DMS153 treated with DMSO at 0.1 percent for 48 hours (cell line): ENCODE measurements around the gene SFXN5.
A peak's percentile ranks its signal among the peaks of the same experiment; 100 is the strongest.
"Not testable (repeated sequence)": the region's sequence is repeated elsewhere in the genome, so short reads cannot be mapped to it uniquely, and the experiment has no call there.

Experiments used
- DNase-seq: peaks from one replicate; lab custom pipeline; 2025; ENCODE audit not compliant: unreplicated experiment; lab: John Stamatoyannopoulos, UW

Gene SFXN5

DNA sequence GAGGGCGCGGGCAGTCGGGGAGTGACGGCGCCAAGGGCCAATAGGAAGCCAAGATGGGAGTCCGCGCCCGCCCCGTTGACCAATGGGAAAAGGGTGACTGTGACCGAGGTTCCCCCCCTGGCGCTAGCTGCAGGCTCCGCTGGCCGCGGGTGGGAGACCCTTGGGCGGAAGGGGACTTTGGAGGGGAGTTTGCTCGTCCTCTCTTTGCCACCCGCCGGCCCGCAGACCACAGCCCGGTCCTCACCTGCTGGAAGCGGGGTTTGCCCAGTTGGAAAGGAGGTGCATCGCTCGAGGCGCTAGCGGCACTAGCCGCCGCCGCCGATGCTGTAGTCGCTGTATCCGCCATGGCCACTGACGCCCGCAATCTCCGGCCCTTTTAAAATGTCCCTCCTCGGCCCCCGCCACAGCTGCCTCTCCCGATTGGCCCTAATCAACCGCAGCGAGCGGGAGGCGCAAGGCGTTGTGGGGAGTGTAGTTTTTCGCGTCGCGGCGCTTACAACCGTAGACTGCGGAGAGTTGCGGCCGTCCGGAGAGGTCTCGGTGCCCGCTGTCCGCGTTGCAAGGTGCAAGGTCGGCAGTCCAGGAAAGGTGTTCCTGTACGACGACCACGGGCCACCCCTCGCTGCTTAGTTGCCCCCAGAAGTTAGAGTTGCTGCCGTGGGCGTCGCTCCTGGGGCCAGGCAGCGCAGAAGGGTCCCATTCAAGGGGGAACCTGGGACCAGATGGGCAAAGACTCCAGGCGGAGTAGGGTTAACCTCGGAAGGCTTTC, at the start of gene SFXN5:
Gene SFXN5, minus strand, starts transcription at position 353 of the 769 bp plus-strand sequence. Its CDS starts 7 bp downstream, at position 346.
- DNase-seq = peak; percentile 94

DNA sequence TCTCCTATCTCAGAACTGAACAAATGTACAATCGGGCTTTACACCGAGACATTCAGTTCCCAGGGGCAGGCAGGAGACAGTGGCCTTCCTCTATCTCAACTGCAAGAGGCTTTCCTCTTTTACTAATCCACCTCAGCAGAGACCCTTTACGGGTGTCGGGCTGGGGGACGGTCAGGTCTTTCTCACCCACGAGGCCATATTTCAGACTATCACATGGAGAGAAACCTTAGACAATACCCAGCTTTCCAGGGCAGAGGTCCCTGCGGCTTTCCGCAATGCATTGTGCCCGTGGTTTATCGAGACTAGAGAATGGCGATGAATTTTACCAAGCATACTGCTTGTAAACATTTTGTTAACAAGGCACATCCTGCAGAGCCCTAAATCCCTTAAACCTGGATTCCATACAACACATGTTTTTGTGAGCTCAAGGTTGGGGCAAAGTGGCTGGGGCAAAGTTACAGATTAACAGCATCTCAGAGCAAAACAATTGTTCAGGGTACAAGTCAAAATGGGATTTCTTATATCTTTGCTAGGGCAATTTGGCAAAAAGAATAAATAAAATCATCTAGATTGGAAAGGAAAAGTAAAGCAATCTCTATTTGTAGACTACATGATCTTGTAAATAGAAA, 48.2 kb upstream of the SFXN5 start:
- DNase-seq = not testable (repeated sequence)

DNA sequence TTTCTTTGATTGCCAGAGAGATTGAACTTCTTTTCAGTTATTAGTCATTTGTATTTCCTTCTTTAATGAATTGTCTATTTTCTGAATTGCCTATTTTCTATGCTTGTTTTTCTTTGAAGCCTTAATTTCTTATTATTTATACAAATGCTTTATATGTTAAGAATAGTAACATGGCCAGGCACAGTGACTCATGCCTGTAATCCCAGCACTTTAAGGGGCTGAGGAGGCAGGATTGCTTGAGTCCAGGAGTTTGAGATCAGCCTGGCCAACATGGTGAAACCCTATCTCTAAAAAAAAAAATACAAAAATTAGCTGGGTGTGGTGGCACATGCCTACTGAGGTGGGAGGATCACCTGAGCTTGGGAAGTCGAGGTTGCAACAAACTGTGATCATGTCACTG, 45.9 kb upstream of the SFXN5 start:
- no peak for DNase-seq

- no peak for DNase-seq
These were observed 44.9 kb upstream of the SFXN5 start for GRCh38 chr2:73116182-73116960.

DNA sequence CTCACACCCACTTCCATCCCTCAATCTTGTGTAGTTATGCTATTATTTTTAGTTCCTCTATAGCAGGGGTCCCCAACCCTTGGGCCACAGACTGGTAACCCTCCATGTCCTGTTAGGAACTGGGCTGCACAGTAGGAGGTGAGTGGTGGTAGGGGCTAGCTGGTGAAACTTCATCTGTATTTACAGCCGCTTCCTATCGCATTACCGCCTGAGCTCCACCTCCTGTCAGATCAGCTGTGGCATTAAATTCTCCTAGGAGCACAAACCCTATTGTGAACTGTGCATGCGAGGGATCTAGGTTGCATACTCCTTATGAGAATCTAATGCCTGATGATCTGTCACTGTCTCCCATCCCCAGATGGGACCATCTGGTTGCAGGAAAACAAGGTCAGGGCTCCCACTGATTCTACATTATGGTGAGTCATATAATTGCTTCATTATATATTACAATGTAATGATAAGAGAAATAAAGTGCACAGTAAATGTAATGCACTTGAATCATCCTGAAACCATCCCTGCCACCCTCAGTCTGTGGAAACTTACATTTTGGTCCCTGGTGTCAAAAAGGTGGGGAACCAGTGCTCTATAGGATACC, 42.9 kb upstream of the SFXN5 start:
- no peak for DNase-seq

GRCh38 chr2:73112913-73113854, 41.7 kb upstream of the SFXN5 start, which contains the start of gene RAB11FIP5:
RAB11FIP5 (minus strand) TSS chr2:73112948; CDS start chr2:73112777, 171 bp downstream.
- peak; percentile 28 for DNase-seq

DNA sequence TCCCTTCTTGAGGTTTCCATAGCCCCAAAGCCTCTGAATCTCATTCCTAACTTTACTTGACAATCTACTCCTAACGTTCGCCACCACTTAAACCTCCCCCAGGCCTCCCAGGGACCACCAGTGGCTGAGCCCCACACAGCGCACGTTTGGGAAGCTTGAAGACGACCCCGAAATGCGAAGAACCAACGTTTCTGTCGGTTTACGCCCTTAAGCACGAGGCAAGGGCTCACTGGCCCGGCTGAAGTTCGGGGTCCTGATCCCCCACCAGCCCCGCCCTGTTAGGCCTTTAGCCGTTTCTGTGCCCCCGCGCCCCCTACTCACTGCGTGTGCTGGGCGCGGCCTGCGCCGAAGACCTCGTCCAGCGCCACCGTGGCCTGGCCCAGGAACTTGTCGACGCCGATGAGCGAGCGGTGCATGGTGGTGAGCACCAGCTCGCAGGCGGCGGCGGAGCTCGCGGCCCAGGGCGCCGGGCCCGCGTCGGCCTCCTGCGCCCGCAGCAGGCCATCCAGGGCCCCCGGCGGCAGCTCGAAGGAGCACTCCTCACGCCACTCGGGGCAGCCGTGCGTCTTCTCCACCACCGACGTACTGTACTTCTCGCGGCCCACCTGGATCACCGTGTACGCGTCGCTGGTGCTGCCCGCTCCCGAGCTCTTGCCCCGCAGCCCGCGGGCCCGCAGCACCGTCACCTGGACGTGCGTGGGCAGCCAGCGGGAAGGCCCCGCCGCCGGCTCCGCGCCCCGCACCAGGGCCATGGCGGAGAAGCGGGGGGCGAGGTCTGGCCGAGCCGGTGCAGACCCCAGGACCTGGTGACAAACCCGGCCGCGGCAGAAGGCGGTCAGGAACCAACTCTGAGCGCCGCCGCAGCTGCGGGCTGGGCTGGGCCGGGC, 40.8 kb upstream of the SFXN5 start:
- peak; percentile 19 for DNase-seq

- no peak for DNase-seq
These were observed 39.8 kb upstream of the SFXN5 start for GRCh38 chr2:73111073-73112025.

DNA sequence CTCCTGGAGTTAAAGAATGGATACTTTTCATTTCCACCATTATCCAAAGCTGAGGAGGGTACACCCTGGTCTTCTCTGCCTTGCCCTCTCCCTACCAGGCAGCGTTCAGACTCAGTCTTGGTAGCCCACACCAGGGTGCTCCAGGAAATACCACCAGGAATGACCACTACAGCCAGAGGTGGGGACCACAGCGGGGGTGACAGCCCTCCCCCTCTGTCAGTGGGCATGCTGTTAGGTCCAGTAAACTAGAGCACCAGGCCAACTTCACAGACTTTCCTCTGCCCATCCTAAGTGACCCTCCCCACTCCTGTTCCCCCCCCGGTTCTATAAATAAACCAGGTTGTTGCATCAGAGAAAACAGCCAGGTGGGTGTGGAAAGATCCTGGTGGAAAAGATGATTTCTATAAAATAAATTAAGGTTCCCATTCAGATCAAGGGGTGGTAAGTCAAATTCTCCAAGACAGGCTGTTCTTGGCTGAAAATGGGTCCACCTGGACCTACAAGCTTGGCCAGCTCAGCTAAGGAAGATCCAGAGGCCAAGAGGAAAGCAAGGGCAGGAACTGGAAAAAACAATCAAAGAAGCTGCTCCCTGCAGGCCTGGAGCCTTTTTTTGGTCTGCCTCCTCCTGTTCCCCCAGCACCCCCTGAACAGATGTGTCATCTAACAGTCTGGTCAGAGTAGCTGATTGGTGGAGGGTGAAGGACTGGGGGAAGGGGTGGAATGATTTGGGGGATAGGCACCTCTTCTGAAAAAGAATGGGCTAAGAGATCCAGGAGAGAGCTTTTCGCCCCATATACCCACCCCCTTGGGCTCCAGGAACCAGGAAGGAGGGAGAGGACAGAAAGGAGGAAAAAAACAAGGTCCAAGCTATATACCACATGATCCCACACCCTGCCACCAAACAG, 38.9 kb upstream of the SFXN5 start:
- DNase-seq = no peak

GRCh38 chr2:73109431-73110167, 38.1 kb upstream of the SFXN5 start:
- DNase-seq = no peak

DNA sequence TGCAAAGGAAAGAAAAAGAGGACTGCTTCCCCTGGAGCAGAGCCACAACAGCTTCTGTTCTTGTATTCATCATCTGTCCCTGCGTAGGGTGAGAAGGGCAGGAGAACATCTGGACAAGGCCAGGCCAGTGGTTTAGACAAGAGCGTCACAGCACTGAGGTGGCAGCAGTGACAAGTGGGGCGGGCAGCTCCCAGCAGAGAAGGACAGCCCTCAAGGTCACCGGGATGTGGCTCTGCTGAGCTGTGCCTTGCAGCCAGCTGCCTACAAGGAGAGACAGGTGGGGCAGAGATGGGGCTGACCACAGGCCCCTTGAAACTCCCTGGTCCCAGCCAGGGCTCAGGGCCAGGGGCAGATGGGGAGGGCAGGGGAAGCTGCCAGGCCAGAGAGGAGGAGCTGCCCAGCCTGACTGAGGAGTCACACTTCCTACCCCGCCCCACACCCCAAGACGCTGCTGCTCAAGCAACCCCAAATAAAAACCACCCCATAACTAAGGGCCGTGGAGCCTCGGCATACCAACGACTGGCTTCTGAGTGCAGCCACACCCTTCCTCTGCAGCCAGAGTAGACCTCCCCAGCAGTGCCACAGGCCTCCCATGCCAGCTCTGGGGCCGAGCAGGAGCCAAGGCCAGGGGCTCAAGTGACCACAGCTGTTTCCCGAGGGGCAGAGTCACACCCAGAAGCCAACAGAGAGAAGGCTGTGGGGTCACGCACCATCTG, 35.9 kb upstream of the SFXN5 start:
- no peak for DNase-seq

DNA sequence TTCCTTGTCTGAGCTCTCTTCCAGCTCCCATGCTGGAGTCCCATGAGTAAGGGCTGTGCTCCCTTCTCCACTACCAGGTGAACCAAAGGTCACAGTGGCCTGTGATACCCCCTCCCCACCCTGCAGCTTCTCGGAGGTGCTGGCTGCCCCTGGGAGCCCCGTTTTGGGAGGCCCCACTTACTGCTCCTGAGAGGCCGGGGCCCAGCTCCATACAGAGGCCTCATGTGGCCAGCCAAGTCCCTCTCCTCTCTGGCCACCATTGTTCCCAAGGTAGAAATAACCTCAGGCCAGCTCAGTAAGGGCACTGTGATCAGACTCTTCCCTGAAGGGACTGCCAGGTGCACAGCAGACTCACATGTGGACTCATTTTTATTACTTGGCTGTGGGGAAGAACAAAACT, 35.3 kb upstream of the SFXN5 start:
- no peak for DNase-seq

- no peak for DNase-seq
These were observed 34.0 kb upstream of the SFXN5 start for GRCh38 chr2:73105511-73105971.

GRCh38 chr2:73104933-73105332, 33.4 kb upstream of the SFXN5 start:
- DNase-seq = no peak

GRCh38 chr2:73103018-73103542, 31.6 kb upstream of the SFXN5 start:
- DNase-seq = peak; percentile 45
